Brain microvascular endothelial cell (primary cell): ENCODE data around the gene C19orf53.

Experiments
- DNase-seq: peaks from one replicate; pipeline ENCODE4 v3.0.0-alpha.2; 2020
- H3K27ac ChIP-seq: fragments of 250-450 bp; sonication (Bioruptor Pico); 2 replicates; pipeline ENCODE4 v1.5.1; 2020; ENCODE audit warnings: mild to moderate bottlenecking, moderate library complexity
- H3K27me3 ChIP-seq: fragments of 250-450 bp; sonication (Bioruptor Pico); replicated peaks from 2 replicates; pipeline ENCODE4 v1.5.1; 2020; ENCODE audit warnings: mild to moderate bottlenecking
- H3K36me3 ChIP-seq: fragments of 250-450 bp; sonication (Bioruptor Pico); replicated peaks from 2 replicates; pipeline ENCODE4 v1.5.1; 2020; ENCODE audit warnings: mild to moderate bottlenecking
- H3K4me3 ChIP-seq: 2 replicates; pipeline ENCODE4 v1.5.1; 2011; ENCODE audit warnings: low read depth, mild to moderate bottlenecking, control low read depth, low read length, moderate library complexity
- in situ Hi-C: cut with HindIII; loops from 2 replicates; pipeline ENCODE4 v1.10.0; 2017; ENCODE audit warnings: low sequenced_read_pairs, low pct_ligation_motif_present
- TF ChIP-seq, protein P1 (sequence below): IDR thresholded peaks from 2 replicates; pipeline ENCODE4 v1.5.1; 2011; ENCODE audit warnings: low read depth, mild to moderate bottlenecking, moderate library complexity, low read length, control low read depth, inconsistent platforms; ENCODE audit errors: missing control alignments

The C19orf53 gene

DNA sequence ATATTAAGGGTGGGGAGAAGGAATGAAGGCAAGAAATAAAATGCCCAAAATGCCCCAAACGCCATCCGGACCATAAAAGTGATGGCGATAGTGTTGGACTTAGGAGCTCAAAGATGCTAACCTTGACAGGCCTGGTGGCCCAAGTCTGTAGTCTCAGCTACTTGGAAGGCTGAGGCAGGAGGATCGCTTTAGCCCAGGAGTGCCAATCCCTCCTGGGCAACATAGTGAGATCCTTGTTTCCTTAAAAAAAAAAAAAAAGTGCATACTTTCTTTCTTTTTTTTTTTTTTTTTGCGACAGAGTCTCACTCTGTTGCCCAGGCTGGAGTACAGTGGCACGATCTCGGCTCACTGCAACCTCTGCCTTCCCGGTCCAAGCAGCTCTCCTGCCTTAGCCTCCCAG, 41.9 kb upstream of the C19orf53 start:
- TF ChIP-seq, protein P1, sequence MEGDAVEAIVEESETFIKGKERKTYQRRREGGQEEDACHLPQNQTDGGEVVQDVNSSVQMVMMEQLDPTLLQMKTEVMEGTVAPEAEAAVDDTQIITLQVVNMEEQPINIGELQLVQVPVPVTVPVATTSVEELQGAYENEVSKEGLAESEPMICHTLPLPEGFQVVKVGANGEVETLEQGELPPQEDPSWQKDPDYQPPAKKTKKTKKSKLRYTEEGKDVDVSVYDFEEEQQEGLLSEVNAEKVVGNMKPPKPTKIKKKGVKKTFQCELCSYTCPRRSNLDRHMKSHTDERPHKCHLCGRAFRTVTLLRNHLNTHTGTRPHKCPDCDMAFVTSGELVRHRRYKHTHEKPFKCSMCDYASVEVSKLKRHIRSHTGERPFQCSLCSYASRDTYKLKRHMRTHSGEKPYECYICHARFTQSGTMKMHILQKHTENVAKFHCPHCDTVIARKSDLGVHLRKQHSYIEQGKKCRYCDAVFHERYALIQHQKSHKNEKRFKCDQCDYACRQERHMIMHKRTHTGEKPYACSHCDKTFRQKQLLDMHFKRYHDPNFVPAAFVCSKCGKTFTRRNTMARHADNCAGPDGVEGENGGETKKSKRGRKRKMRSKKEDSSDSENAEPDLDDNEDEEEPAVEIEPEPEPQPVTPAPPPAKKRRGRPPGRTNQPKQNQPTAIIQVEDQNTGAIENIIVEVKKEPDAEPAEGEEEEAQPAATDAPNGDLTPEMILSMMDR = no peak
- H3K4me3 ChIP-seq = peak overlapping the region; percentile 68
- no peaks in the 10 kb centered on the region for H3K27me3 ChIP-seq
- no peaks in the 10 kb centered on the region for H3K36me3 ChIP-seq
- H3K27ac ChIP-seq = no peak overlapping the region
- DNase-seq = no peak
- in situ Hi-C loops = no loop called here

DNA sequence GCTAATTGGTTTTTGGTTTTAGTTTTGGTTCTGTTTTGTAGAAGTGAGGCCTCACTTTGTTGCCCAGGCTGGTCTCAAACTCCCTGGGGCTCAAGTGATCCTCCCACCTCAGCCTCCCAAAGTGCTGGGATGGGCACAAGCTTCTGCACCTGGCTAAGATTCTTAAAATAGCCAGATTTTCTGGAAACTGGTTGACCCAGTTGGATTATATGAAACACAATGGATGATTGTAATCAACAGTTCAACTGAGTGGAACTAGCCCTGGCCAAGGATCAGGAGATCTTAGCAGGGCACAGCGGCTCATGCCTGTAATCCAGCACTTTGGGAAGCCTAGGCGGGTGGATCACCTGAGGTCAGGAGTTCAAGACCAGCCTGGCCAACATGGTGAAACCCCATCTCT, 39.5 kb upstream of the C19orf53 start:
- Histone ChIP-seq H3K27me3 (no peaks in the 10 kb centered on the region), H3K27ac (no peak overlapping the region), H3K36me3 (no peaks in the 10 kb centered on the region), H3K4me3 (no peak overlapping the region)
- TF ChIP-seq, protein P1 = no peak
- no peak for DNase-seq
- in situ Hi-C loops = no loop called here

DNA sequence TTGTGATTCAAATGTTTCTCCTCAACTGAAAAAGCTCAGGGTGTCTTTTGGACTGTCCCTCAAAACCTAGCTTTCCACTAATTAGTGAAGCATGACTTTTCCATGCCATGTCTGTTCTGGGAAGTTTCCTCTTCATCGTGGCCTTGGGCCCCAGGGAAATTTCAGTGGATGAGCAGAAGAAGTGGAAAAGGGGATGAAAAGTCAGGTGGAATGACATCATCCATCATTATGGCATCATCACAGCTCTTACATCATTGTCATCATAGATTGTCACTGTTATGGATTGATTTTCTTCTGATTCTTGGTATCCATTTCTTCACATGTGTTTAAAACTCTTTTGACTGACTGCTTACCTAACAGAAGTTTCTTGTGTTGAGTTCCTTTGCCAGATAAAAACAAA, 36.2 kb upstream of the C19orf53 start:
- Histone ChIP-seq H3K27ac (no peak overlapping the region), H3K36me3 (no peaks in the 10 kb centered on the region), H3K4me3 (no peak overlapping the region), H3K27me3 (no peaks in the 10 kb centered on the region)
- no peak for DNase-seq
- in situ Hi-C loops = no loop called here
- TF ChIP-seq, protein P1 = no peak

DNA sequence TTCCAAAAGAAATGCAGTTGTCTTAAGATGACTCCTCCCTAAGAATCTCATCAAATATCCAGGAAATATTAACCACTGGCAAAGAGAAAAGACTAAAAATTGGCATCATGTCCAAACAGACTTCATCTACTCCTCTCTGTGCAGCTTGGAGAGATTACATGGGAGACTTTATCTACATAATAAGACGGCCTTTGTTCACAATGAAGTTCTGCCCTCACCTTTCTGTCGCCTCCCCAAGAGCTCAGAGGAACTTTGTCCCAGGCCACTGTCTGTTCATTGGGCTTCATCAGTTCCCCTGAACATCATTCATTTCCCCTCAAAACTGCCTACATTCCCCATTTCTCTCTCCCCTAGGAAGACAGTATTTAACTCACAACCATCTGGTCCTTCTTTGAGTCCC, 32.4 kb upstream of the C19orf53 start:
- DNase-seq = no peak
- no peaks in the 10 kb centered on the region for H3K27me3 ChIP-seq
- TF ChIP-seq, protein P1 = no peak
- H3K27ac ChIP-seq = no peak overlapping the region
- H3K36me3 ChIP-seq = no peaks in the 10 kb centered on the region
- no peak overlapping the region for H3K4me3 ChIP-seq
- in situ Hi-C loops = no loop called here

DNA sequence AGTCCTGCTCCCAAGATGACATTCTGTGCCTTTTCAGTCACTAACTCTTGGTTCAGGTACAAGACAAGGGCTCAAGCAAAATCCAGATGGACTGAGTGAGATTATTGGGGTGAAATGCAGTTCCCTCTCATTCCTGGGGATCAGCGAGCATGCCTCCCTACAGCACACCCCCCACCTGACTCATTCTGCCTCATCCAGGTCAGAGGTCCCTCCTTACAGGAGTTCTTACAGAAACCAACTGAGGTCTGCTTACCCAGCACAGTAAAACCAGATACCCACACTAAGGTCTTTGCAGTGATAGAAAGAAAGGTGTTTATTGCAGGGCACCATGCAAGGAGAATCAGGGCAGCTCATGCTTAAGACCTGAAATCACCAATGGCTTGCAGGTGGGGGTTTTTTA, 31.5 kb upstream of the C19orf53 start:
- in situ Hi-C loops = no loop called here
- no peak overlapping the region for H3K4me3 ChIP-seq
- H3K27ac ChIP-seq = no peak overlapping the region
- no peaks in the 10 kb centered on the region for H3K27me3 ChIP-seq
- DNase-seq = no peak
- H3K36me3 ChIP-seq = no peaks in the 10 kb centered on the region
- TF ChIP-seq, protein P1 = no peak

DNA sequence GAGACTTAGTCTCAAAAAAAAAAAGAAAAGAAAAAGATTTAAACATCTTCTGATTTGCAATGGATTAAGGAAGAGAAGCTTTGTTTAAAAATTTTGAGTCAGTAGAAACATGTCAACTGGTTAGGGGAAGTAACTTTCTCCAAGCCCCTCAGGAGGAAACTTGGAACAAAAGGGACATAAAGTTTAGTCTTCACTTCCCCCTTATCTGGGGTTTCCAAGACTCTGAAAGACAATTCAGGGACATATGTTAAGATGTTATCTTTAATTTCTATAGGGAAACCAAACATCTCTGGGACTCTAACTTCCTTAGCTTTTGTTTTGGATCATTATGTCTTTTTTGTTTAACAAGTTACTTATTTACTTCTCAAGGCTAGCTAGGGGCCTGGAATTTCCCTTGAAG, 30.1 kb upstream of the C19orf53 start:
- TF ChIP-seq, protein P1 = no peak
- DNase-seq = no peak
- no peaks in the 10 kb centered on the region for H3K27me3 ChIP-seq
- in situ Hi-C loops = no loop called here
- no peak overlapping the region for H3K4me3 ChIP-seq
- H3K27ac ChIP-seq = no peak overlapping the region
- H3K36me3 ChIP-seq = no peaks in the 10 kb centered on the region
